GM12892 (cell line): ENCODE measurements around the gene UGT1A10.

ENCODE experiments used
- POLR2A ChIP-seq: IDR thresholded peaks from 2 replicates; pipeline ENCODE4 v1.6.1; 2011; ENCODE audit warnings: low read depth, low read length, control low read depth
- POLR2AphosphoS5 ChIP-seq: IDR thresholded peaks from 2 replicates; pipeline ENCODE4 v1.6.1; 2011; ENCODE audit warnings: low read depth, low read length, control low read depth
- TAF1 ChIP-seq: IDR thresholded peaks from 2 replicates; pipeline ENCODE4 v1.6.1; 2011; ENCODE audit warnings: low read depth, mild to moderate bottlenecking, control low read depth, low read length, borderline replicate concordance

DNA sequence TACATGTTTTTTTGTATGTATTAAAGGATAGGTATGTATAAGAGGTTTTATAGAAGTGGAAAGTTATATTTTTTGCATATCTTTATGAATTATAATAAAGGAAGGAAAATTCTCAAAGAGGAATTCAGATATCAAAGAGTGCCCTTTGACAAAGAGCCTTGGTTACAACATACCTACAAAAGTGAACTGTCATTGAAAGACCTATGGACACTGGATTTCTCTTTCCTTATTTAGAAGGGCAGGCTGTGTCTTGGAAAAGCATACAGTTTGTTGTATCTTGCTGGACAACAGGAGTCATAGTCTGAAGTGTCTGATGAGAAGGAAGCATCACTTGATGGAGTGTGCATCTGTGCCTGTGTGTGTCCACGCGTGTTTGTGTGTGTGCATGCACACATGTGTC is 15.2 kb downstream of the UGT1A10 start:
- TF ChIP-seq TAF1 = no peak
- TF ChIP-seq POLR2A = no peak
- no peak for TF ChIP-seq POLR2AphosphoS5
